Duodenal mucosa (tissue), 2 donors: Measurements from ENCODE around the gene TRIM44.

ENCODE experiments used
- H3K27ac ChIP-seq: one replicate; pipeline ENCODE4 v1.7.0; 2013; ENCODE audit warnings: low read depth, low read length
- H3K27me3 ChIP-seq, 2 donors: one replicate each; pipeline ENCODE4 v1.7.0; 2013; ENCODE audit warnings: low read length in 2 of 2, control low read depth in 1 of 2; ENCODE audit not compliant: insufficient read depth in 2 of 2, control insufficient read depth in 1 of 2
- H3K36me3 ChIP-seq, 2 donors: one replicate each; pipeline ENCODE4 v1.7.0; 2013; ENCODE audit warnings: low read length in 2 of 2, control low read depth in 1 of 2; ENCODE audit not compliant: insufficient read depth in 2 of 2, control insufficient read depth in 1 of 2
- H3K4me1 ChIP-seq, 2 donors: one replicate each; pipeline ENCODE4 v1.7.0; 2013; ENCODE audit warnings: low read length in 2 of 2, control low read depth in 1 of 2; ENCODE audit not compliant: insufficient read depth in 2 of 2, control insufficient read depth in 1 of 2
- H3K4me3 ChIP-seq, 2 donors: one replicate each; pipeline ENCODE4 v1.7.0; 2013; ENCODE audit warnings: low read length in 2 of 2, low read depth in 1 of 2
- H3K9ac ChIP-seq, 2 donors: one replicate each; pipeline ENCODE4 v1.7.0; 2013; ENCODE audit warnings: low read length in 2 of 2, low read depth in 1 of 2
- H3K9me3 ChIP-seq, 2 donors: one replicate each; pipeline ENCODE4 v1.7.0; 2013; ENCODE audit warnings: low read length in 2 of 2, control low read depth in 1 of 2; ENCODE audit not compliant: control insufficient read depth in 1 of 2

Gene TRIM44

GRCh38 chr11:35844579-35844978 lies 182.0 kb downstream of the TRIM44 start:
- H3K27ac ChIP-seq, result no peak overlapping the region
- no peak overlapping the region for H3K9ac ChIP-seq
- peaks cover 0 to 6% of the 10 kb centered on the region in 2 donors for H3K27me3 ChIP-seq
- no peaks in the 10 kb centered on the region for H3K36me3 ChIP-seq
- H3K4me1 ChIP-seq, result peaks cover 12 to 14% of the 10 kb centered on the region in 2 donors
- H3K9me3 ChIP-seq, result no peaks in the 10 kb centered on the region
- H3K4me3 ChIP-seq, result no peak overlapping the region

- no peaks in the 10 kb centered on the region for H3K9me3 ChIP-seq
- H3K36me3 ChIP-seq, result no peaks in the 10 kb centered on the region
- no peak overlapping the region for H3K4me3 ChIP-seq
- no peak overlapping the region for H3K9ac ChIP-seq
- H3K27ac ChIP-seq, result no peak overlapping the region
- peaks cover 0 to 6% of the 10 kb centered on the region in 2 donors for H3K27me3 ChIP-seq
- peaks cover 12 to 14% of the 10 kb centered on the region in 2 donors for H3K4me1 ChIP-seq
These were observed 183.3 kb downstream of the TRIM44 start for GRCh38 chr11:35845860-35846259.

GRCh38 chr11:35846874-35847273 lies 184.3 kb downstream of the TRIM44 start:
- H3K36me3 ChIP-seq, result no peaks in the 10 kb centered on the region
- no peak overlapping the region for H3K4me3 ChIP-seq
- peaks cover 12 to 14% of the 10 kb centered on the region in 2 donors for H3K4me1 ChIP-seq
- no peaks in the 10 kb centered on the region for H3K9me3 ChIP-seq
- H3K27ac ChIP-seq, result no peak overlapping the region
- H3K27me3 ChIP-seq, result peaks cover 0 to 6% of the 10 kb centered on the region in 2 donors
- H3K9ac ChIP-seq, result no peak overlapping the region

GRCh38 chr11:35847473-35847872 lies 184.9 kb downstream of the TRIM44 start:
- Histone ChIP-seq H3K9ac (no peak overlapping the region), H3K36me3 (no peaks in the 10 kb centered on the region), H3K27ac (no peak overlapping the region), H3K9me3 (no peaks in the 10 kb centered on the region), H3K4me1 (peaks cover 12 to 14% of the 10 kb centered on the region in 2 donors), H3K4me3 (no peak overlapping the region), H3K27me3 (peaks cover 0 to 6% of the 10 kb centered on the region in 2 donors)

GRCh38 chr11:35848616-35849015 lies 186.0 kb downstream of the TRIM44 start:
- no peaks in the 10 kb centered on the region for H3K36me3 ChIP-seq
- peaks cover 0 to 6% of the 10 kb centered on the region in 2 donors for H3K27me3 ChIP-seq
- H3K27ac ChIP-seq, result no peak overlapping the region
- no peak overlapping the region for H3K9ac ChIP-seq
- peaks cover 11 to 12% of the 10 kb centered on the region in 2 donors for H3K4me1 ChIP-seq
- H3K9me3 ChIP-seq, result no peaks in the 10 kb centered on the region
- H3K4me3 ChIP-seq, result no peak overlapping the region

GRCh38 chr11:35850191-35850590 lies 187.6 kb downstream of the TRIM44 start:
- H3K4me3 ChIP-seq, result no peak overlapping the region
- H3K4me1 ChIP-seq, result peaks cover 0 to 2% of the 10 kb centered on the region in 2 donors
- H3K9ac ChIP-seq, result no peak overlapping the region
- no peak overlapping the region for H3K27ac ChIP-seq
- peaks cover 0 to 6% of the 10 kb centered on the region in 2 donors for H3K27me3 ChIP-seq
- H3K9me3 ChIP-seq, result no peaks in the 10 kb centered on the region
- no peaks in the 10 kb centered on the region for H3K36me3 ChIP-seq

GRCh38 chr11:35851342-35851741 lies 188.8 kb downstream of the TRIM44 start:
- Histone ChIP-seq H3K4me3 (no peak overlapping the region), H3K4me1 (no peaks in the 10 kb centered on the region)

GRCh38 chr11:35852056-35852455 lies 189.5 kb downstream of the TRIM44 start:
- H3K27ac ChIP-seq, result no peak overlapping the region
- H3K9me3 ChIP-seq, result no peaks in the 10 kb centered on the region
- no peak overlapping the region for H3K4me3 ChIP-seq
- no peak overlapping the region for H3K9ac ChIP-seq
- no peaks in the 10 kb centered on the region for H3K4me1 ChIP-seq
- H3K27me3 ChIP-seq, result peaks cover 0 to 6% of the 10 kb centered on the region in 2 donors
- H3K36me3 ChIP-seq, result no peaks in the 10 kb centered on the region

More at GRCh38 chr11:35851342-35851741, 188.8 kb downstream of the TRIM44 start:
- Histone ChIP-seq H3K27me3 (peaks cover 0 to 6% of the 10 kb centered on the region in 2 donors), H3K27ac (no peak overlapping the region), H3K9ac (no peak overlapping the region), H3K9me3 (no peaks in the 10 kb centered on the region), H3K36me3 (no peaks in the 10 kb centered on the region)

- Histone ChIP-seq H3K4me1 (no peaks in the 10 kb centered on the region), H3K36me3 (no peaks in the 10 kb centered on the region), H3K9ac (no peak overlapping the region), H3K27ac (no peak overlapping the region), H3K27me3 (no peaks in the 10 kb centered on the region), H3K9me3 (no peaks in the 10 kb centered on the region), H3K4me3 (no peak overlapping the region)
These were observed 191.4 kb downstream of the TRIM44 start for GRCh38 chr11:35853971-35854370.

GRCh38 chr11:35855671-35856070 lies 193.1 kb downstream of the TRIM44 start:
- Histone ChIP-seq H3K4me1 (no peaks in the 10 kb centered on the region), H3K27ac (no peak overlapping the region), H3K27me3 (no peaks in the 10 kb centered on the region), H3K36me3 (no peaks in the 10 kb centered on the region), H3K9ac (no peak overlapping the region), H3K4me3 (no peak overlapping the region), H3K9me3 (no peaks in the 10 kb centered on the region)

- H3K36me3 ChIP-seq, result no peaks in the 10 kb centered on the region
- no peaks in the 10 kb centered on the region for H3K9me3 ChIP-seq
- H3K27me3 ChIP-seq, result no peaks in the 10 kb centered on the region
- no peak overlapping the region for H3K9ac ChIP-seq
- no peaks in the 10 kb centered on the region for H3K4me1 ChIP-seq
- H3K4me3 ChIP-seq, result no peak overlapping the region
- H3K27ac ChIP-seq, result no peak overlapping the region
These were observed 193.7 kb downstream of the TRIM44 start for GRCh38 chr11:35856259-35856658.
